ENCODE measurements around the gene CBY3.
A peak's percentile ranks its signal among the peaks of the same experiment; 100 is the strongest.

Gene CBY3
- long read RNA-seq: 0 reads

GRCh38 chr5:179680780-179681401 lies at the start of gene CBY3:
Gene CBY3 (minus strand): TSS chr5:179681034. CDS start chr5:179680918, 116 bp downstream.
- no peak for DNase-seq (ENCODE audit: low read depth in 1 of 2, low spot score in 1 of 2)
- no peak within 1 kb of the TSS for H3K27ac ChIP-seq (replicated peaks)
- no peak within 1 kb of the TSS for H3K4me3 ChIP-seq (replicated peaks; ENCODE audit: insufficient read depth, low read length)
- no peaks in the 10 kb centered on the region for H3K27me3 ChIP-seq (ENCODE audit: insufficient read depth, poor library complexity, severe bottlenecking)
- TF ChIP-seq REST (IDR thresholded peaks at IDR 0.05; ENCODE audit: insufficient replicate concordance, low read depth) (no peak), CTCF (IDR thresholded peaks at IDR 0.05; ENCODE audit: insufficient read depth, low read length) (no peak), SPI1 (IDR thresholded peaks at IDR 0.05; ENCODE audit: borderline replicate concordance, low read depth) (no peak), POLR2AphosphoS5 (IDR thresholded peaks at IDR 0.05; ENCODE audit: low read depth) (no peak), GABPA (IDR thresholded peaks at IDR 0.05; ENCODE audit: low read depth) (no peak)

GRCh38 chr5:179730356-179730755 lies 49.5 kb upstream of the CBY3 start:
- Histone ChIP-seq H3K27ac (replicated peaks) (peak overlapping the region; percentile 79), H3K4me3 (replicated peaks; ENCODE audit: insufficient read depth, low read length) (no peak overlapping the region), H3K27me3 (ENCODE audit: insufficient read depth, poor library complexity, severe bottlenecking) (no peaks in the 10 kb centered on the region)
- no peak for TF ChIP-seq REST (IDR thresholded peaks at IDR 0.05; ENCODE audit: insufficient replicate concordance, low read depth)
- no peak for TF ChIP-seq CTCF (IDR thresholded peaks at IDR 0.05; ENCODE audit: insufficient read depth, low read length)
- no peak for TF ChIP-seq SPI1 (IDR thresholded peaks at IDR 0.05; ENCODE audit: borderline replicate concordance, low read depth)
- no peak for TF ChIP-seq GABPA (IDR thresholded peaks at IDR 0.05; ENCODE audit: low read depth)
- no peak for TF ChIP-seq POLR2AphosphoS5 (IDR thresholded peaks at IDR 0.05; ENCODE audit: low read depth)
- DNase-seq (ENCODE audit: low read depth in 1 of 2, low spot score in 1 of 2): no peak

GRCh38 chr5:179729727-179730126 lies 48.9 kb upstream of the CBY3 start:
- Histone ChIP-seq H3K27ac (replicated peaks) (no peak overlapping the region), H3K4me3 (replicated peaks; ENCODE audit: insufficient read depth, low read length) (no peak overlapping the region), H3K27me3 (ENCODE audit: insufficient read depth, poor library complexity, severe bottlenecking) (no peaks in the 10 kb centered on the region)
- DNase-seq (ENCODE audit: low read depth in 1 of 2, low spot score in 1 of 2): no peak
- TF ChIP-seq CTCF (IDR thresholded peaks at IDR 0.05; ENCODE audit: insufficient read depth, low read length): no peak
- no peak for TF ChIP-seq REST (IDR thresholded peaks at IDR 0.05; ENCODE audit: insufficient replicate concordance, low read depth)
- no peak for TF ChIP-seq POLR2AphosphoS5 (IDR thresholded peaks at IDR 0.05; ENCODE audit: low read depth)
- no peak for TF ChIP-seq SPI1 (IDR thresholded peaks at IDR 0.05; ENCODE audit: borderline replicate concordance, low read depth)
- no peak for TF ChIP-seq GABPA (IDR thresholded peaks at IDR 0.05; ENCODE audit: low read depth)

All from HL-60 (cell line).